ENCODE measurements around the gene PRODH2. TPM values are rescaled to one million over a fixed set of nuclear protein-coding genes. Genes with fewer than 3 reads are reported as not detected.

Gene PRODH2
- total RNA-seq, 1 experiment from 2014 or later: not detected

- Histone ChIP-seq H3K4me1 (replicated peaks; ENCODE audit: insufficient read depth) (no peaks in the 10 kb centered on the region), H3K9me3 (ENCODE audit: insufficient read depth, low read depth) (no peaks in the 10 kb centered on the region), H3K4me2 (no peak overlapping the region), H3K9me2 (ENCODE audit: insufficient read depth) (no peaks in the 10 kb centered on the region), H3F3A (ENCODE audit: insufficient read depth, low read depth) (no peaks in the 10 kb centered on the region), H3K27me3 (ENCODE audit: insufficient read depth, low read depth) (peaks cover 23% of the 10 kb centered on the region), H3K4me3 (no peak overlapping the region), H4K20me1 (ENCODE audit: insufficient read depth) (no peaks in the 10 kb centered on the region), H3K79me2 (ENCODE audit: low read depth) (no peaks in the 10 kb centered on the region), H3K36me3 (ENCODE audit: low read depth) (no peaks in the 10 kb centered on the region), H2AFZ (no peak overlapping the region), H3K27ac (no peak overlapping the region)
- ChIA-PET CTCF (no interaction called here), POLR2A (ENCODE audit: unreplicated experiment) (no interaction called here)
- TF ChIP-seq EZH2 (IDR thresholded peaks at IDR 0.05; ENCODE audit: low read depth): no peak
- BruUV-seq (replicated peaks): no TSS peak
- no peak for DNase-seq
- intact Hi-C loops (cut with micrococcal nuclease; ENCODE audit: unreplicated experiment): no loop called here
Observed at GRCh38 chr19:35791814-35792279, 20.8 kb downstream of the PRODH2 start.

- intact Hi-C loops (cut with micrococcal nuclease; ENCODE audit: unreplicated experiment): no loop called here
- Histone ChIP-seq H3K4me1 (replicated peaks; ENCODE audit: insufficient read depth) (no peaks in the 10 kb centered on the region), H3K27me3 (ENCODE audit: insufficient read depth, low read depth) (peaks cover 24% of the 10 kb centered on the region), H3K4me2 (no peak overlapping the region), H3K79me2 (ENCODE audit: low read depth) (no peaks in the 10 kb centered on the region), H3F3A (ENCODE audit: insufficient read depth, low read depth) (no peaks in the 10 kb centered on the region), H3K4me3 (no peak overlapping the region), H3K9me3 (ENCODE audit: insufficient read depth, low read depth) (no peaks in the 10 kb centered on the region), H3K27ac (no peak overlapping the region), H3K36me3 (ENCODE audit: low read depth) (no peaks in the 10 kb centered on the region), H2AFZ (no peak overlapping the region), H4K20me1 (ENCODE audit: insufficient read depth) (no peaks in the 10 kb centered on the region), H3K9me2 (ENCODE audit: insufficient read depth) (no peaks in the 10 kb centered on the region)
- POLR2A ChIA-PET (ENCODE audit: unreplicated experiment): no interaction called here
- DNase-seq: no peak
- CTCF ChIA-PET: no interaction called here
- BruUV-seq (replicated peaks): no TSS peak
- TF ChIP-seq EZH2 (IDR thresholded peaks at IDR 0.05; ENCODE audit: low read depth) (no peak), CTCF (conservative IDR thresholded peaks at IDR 0.05) (no peak)
Observed at GRCh38 chr19:35790981-35791813, 21.4 kb downstream of the PRODH2 start.

- no TSS peak for BruUV-seq (replicated peaks)
- ChIA-PET POLR2A (ENCODE audit: unreplicated experiment) (interaction anchor here (0.6 kb wide), 1 partner anchor 117 kb away, joined by 3 read pairs; no protein-coding TSS in a partner anchor), CTCF (no interaction called here)
- H2AFZ ChIP-seq: no peak overlapping the region
- no peak overlapping the region for H3K4me3 ChIP-seq
- no peak for DNase-seq
- intact Hi-C loops (cut with micrococcal nuclease; ENCODE audit: unreplicated experiment): no loop called here
- no peaks in the 10 kb centered on the region for H3K36me3 ChIP-seq (ENCODE audit: low read depth)
- no peaks in the 10 kb centered on the region for H3K9me2 ChIP-seq (ENCODE audit: insufficient read depth)
- H3K4me2 ChIP-seq: no peak overlapping the region
- no peak overlapping the region for H3K27ac ChIP-seq
- H3K4me1 ChIP-seq (replicated peaks; ENCODE audit: insufficient read depth): no peaks in the 10 kb centered on the region
- H4K20me1 ChIP-seq (ENCODE audit: insufficient read depth): no peaks in the 10 kb centered on the region
- TF ChIP-seq EZH2 (IDR thresholded peaks at IDR 0.05; ENCODE audit: low read depth) (no peak), CTCF (conservative IDR thresholded peaks at IDR 0.05) (no peak)
- peaks cover 18% of the 10 kb centered on the region for H3K27me3 ChIP-seq (ENCODE audit: insufficient read depth, low read depth)
- H3K9me3 ChIP-seq (ENCODE audit: insufficient read depth, low read depth): no peaks in the 10 kb centered on the region
- no peaks in the 10 kb centered on the region for H3F3A ChIP-seq (ENCODE audit: insufficient read depth, low read depth)
- H3K79me2 ChIP-seq (ENCODE audit: low read depth): no peaks in the 10 kb centered on the region
Observed at GRCh38 chr19:35789978-35790944, 22.4 kb downstream of the PRODH2 start.
